SIG-M5 treated with dmso at 0.1 percent for 504 hours (cell line): ENCODE results near the gene SARNP.
"Not testable (repeated sequence)": the region's sequence is repeated elsewhere in the genome, so short reads cannot be mapped to it uniquely, and the experiment has no call there.

Experiments used
- DNase-seq: peaks from one replicate; lab custom pipeline; 2025; ENCODE audit not compliant: unreplicated experiment; lab: John Stamatoyannopoulos, UW

SARNP gene

GRCh38 chr12:55839345-55840140 lies 22.0 kb upstream of the SARNP start:
- DNase-seq, result no peak

GRCh38 chr12:55838361-55838760 lies 20.8 kb upstream of the SARNP start:
- DNase-seq, result no peak

- DNase-seq, result not testable (repeated sequence)
These were observed 16.9 kb upstream of the SARNP start for GRCh38 chr12:55834400-55834799.

GRCh38 chr12:55833056-55833455 lies 15.5 kb upstream of the SARNP start:
- no peak for DNase-seq

GRCh38 chr12:55831447-55831815 lies 13.9 kb upstream of the SARNP start:
- DNase-seq, result no peak

GRCh38 chr12:55830601-55831446 lies 13.3 kb upstream of the SARNP start:
- peak; percentile 20 for DNase-seq

- DNase-seq, result peak; percentile 69
These were observed 12.6 kb upstream of the SARNP start for GRCh38 chr12:55829967-55830600.

GRCh38 chr12:55828357-55828756 lies 10.8 kb upstream of the SARNP start:
- DNase-seq, result no peak

- DNase-seq, result no peak
These were observed 10.3 kb upstream of the SARNP start for GRCh38 chr12:55827806-55828205.

GRCh38 chr12:55824726-55825125 lies 7.2 kb upstream of the SARNP start:
- no peak for DNase-seq

- DNase-seq, result no peak
These were observed 5.9 kb upstream of the SARNP start for GRCh38 chr12:55823419-55823818.

GRCh38 chr12:55822228-55822627 lies 4.7 kb upstream of the SARNP start:
- no peak for DNase-seq

- DNase-seq, result no peak
These were observed 3.2 kb upstream of the SARNP start for GRCh38 chr12:55820679-55821078.

GRCh38 chr12:55818886-55819285 lies 1.4 kb upstream of the SARNP start:
- no peak for DNase-seq

- peak; percentile 86 for DNase-seq
These were observed 710 bp upstream of the SARNP start for GRCh38 chr12:55818140-55818728.

- DNase-seq, result no peak
These were observed 611 bp downstream of the SARNP start for GRCh38 chr12:55816881-55817344.

- DNase-seq, result no peak
These were observed 2.1 kb downstream of the SARNP start for GRCh38 chr12:55815473-55815872.

GRCh38 chr12:55814257-55814656 lies 3.3 kb downstream of the SARNP start:
- DNase-seq, result no peak

GRCh38 chr12:55812088-55812487 lies 5.4 kb downstream of the SARNP start:
- no peak for DNase-seq

- DNase-seq, result no peak
These were observed 8.2 kb downstream of the SARNP start for GRCh38 chr12:55809274-55809673.

GRCh38 chr12:55806982-55807381 lies 10.5 kb downstream of the SARNP start:
- no peak for DNase-seq
